ENCODE data around the gene CBX8.

CBX8 gene

DNA sequence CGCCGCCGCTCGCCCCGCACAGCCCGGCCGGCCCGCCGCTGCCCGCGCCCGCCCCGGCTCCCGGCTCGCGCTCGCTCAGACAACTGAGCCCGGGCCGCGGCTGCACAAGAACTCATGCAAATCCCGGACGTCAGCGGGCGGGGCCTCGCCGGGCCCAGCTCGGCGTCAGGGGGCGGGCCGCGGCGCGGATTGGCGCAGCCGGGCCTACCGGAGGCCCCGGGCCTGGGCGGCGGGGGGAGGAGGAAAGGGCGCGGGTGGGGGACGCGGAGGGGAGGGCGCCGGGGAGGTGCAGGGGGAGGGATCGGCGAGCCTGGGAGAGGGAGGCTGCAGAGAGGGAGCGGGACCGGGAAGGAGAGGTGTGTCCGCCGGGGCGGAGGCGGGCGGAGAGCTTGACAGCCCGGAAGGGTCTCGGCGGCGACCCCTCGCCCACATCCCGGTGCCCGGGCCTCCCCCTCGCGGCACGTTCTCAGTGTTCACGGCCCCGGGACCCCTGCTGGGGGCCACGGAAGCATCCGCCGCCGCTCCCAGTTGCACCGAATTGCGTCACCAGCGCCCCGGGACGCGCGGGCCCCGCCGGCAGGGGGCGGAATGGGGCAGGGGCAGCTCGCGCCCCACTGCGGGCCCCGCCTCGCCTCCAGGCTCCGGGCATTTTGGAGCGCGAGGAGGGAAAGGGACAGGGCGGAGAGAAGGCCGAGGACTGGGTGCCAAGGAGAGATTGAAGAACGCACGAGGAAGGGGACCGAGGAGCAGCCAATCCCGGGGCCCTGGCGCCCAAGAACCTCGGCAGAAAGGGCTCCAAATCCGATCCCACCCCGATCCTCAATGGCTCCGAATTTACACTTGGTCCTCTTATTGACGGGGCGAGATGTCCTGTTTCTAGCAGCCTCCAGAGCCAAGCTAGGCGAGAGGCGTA is 42.7 kb upstream of the CBX8 start, which contains the start of gene CBX4:
TSS of gene CBX4 (minus strand) at position 85 of the 913 bp plus-strand sequence. CDS start 189 bp downstream, outside the sequence.
- peaks cover 22% of the 10 kb centered on the region for H3K36me3 ChIP-seq
- peak within 1 kb of the TSS; percentile 95 for H3K27ac ChIP-seq
- H3K9me3 ChIP-seq, result no peaks in the 10 kb centered on the region
- peak within 1 kb of the TSS; percentile 97 to 99 for H3K4me3 ChIP-seq (ENCODE audit: low read depth in 1 of 2, low read length in 1 of 2)
- peaks cover 51% of the 10 kb centered on the region for H3K27me3 ChIP-seq
- H3K4me1 ChIP-seq (ENCODE audit: control insufficient read depth in 1 of 2, insufficient read depth in 1 of 2, low read depth in 1 of 2, low read length in 1 of 2), result peaks cover 74% of the 10 kb centered on the region in 2 experiments
- TF ChIP-seq, protein P1, sequence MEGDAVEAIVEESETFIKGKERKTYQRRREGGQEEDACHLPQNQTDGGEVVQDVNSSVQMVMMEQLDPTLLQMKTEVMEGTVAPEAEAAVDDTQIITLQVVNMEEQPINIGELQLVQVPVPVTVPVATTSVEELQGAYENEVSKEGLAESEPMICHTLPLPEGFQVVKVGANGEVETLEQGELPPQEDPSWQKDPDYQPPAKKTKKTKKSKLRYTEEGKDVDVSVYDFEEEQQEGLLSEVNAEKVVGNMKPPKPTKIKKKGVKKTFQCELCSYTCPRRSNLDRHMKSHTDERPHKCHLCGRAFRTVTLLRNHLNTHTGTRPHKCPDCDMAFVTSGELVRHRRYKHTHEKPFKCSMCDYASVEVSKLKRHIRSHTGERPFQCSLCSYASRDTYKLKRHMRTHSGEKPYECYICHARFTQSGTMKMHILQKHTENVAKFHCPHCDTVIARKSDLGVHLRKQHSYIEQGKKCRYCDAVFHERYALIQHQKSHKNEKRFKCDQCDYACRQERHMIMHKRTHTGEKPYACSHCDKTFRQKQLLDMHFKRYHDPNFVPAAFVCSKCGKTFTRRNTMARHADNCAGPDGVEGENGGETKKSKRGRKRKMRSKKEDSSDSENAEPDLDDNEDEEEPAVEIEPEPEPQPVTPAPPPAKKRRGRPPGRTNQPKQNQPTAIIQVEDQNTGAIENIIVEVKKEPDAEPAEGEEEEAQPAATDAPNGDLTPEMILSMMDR (IDR thresholded peaks at IDR 0.05), result peak; percentile 81

GRCh38 chr17:79838522-79839274 is 41.8 kb upstream of the CBX8 start:
- Histone ChIP-seq H3K27me3 (peaks cover 42% of the 10 kb centered on the region), H3K27ac (peak overlapping the region; percentile 95), H3K4me3 (ENCODE audit: low read depth in 1 of 2, low read length in 1 of 2) (peak overlapping the region; percentile 87 to 99), H3K9me3 (no peaks in the 10 kb centered on the region), H3K36me3 (peaks cover 31% of the 10 kb centered on the region), H3K4me1 (ENCODE audit: control insufficient read depth in 1 of 2, insufficient read depth in 1 of 2, low read depth in 1 of 2, low read length in 1 of 2) (peaks cover 65 to 66% of the 10 kb centered on the region in 2 experiments)
- TF ChIP-seq, protein P1 (IDR thresholded peaks at IDR 0.05), result no peak

GRCh38 chr17:79837888-79838521 is 41.1 kb upstream of the CBX8 start:
- peak overlapping the region; percentile 87 to 99 for H3K4me3 ChIP-seq (ENCODE audit: low read depth in 1 of 2, low read length in 1 of 2)
- peaks cover 62 to 66% of the 10 kb centered on the region in 2 experiments for H3K4me1 ChIP-seq (ENCODE audit: control insufficient read depth in 1 of 2, insufficient read depth in 1 of 2, low read depth in 1 of 2, low read length in 1 of 2)

DNA sequence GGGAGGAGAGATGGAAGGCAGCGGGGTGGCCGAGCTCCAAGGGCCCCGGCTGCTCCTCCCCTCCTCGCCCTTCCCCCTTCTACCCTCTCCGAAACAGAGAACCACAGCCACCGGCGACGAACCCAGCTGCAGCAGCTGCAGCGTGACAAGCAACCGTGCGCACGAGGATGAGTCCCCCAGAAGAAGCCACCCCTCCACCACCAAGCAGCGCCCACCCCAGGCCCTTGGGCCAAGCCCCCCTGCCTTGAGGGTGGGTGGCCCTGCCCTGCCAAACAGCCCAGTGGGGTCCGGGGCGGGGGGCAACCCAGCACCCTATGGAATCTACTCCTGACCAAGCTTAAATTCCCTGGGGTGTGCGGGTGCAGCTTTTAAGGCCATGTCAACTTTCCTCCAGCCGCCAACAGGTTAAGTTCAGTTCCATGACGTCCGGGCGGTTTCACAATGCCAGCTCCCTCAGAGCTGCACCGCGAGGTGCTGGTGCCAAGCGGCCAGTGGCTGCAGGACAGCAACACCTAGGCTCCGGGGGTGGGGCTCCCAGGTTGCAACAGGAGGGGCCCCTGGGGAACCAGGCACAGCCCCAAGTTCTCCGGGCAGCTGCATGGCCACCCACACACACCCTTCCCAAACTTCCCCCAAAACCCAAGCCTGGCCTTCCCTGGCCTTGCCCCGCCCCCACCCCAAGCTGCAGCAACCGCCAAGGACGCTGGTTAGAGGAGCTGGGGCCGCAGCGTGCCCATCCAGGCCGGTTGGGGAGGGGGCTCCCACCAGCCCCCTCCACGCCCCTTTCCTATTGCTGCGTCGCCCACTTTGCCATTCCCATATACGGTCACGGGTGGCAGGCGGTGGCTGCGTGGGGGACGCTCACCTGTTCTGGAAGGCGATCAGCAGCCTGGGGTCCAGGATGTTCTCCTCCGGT is 40.4 kb upstream of the CBX8 start:
- Histone ChIP-seq H3K4me1 (ENCODE audit: control insufficient read depth in 1 of 2, insufficient read depth in 1 of 2, low read depth in 1 of 2, low read length in 1 of 2) (peaks cover 61 to 62% of the 10 kb centered on the region in 2 experiments), H3K4me3 (ENCODE audit: low read depth in 1 of 2, low read length in 1 of 2) (peak overlapping the region; percentile 87 to 99), H3K27me3 (peaks cover 35% of the 10 kb centered on the region), H3K36me3 (peaks cover 42% of the 10 kb centered on the region), H3K9me3 (no peaks in the 10 kb centered on the region), H3K27ac (peak overlapping the region; percentile 95)
- TF ChIP-seq, protein P1 (IDR thresholded peaks at IDR 0.05), result peak; percentile 68

More at GRCh38 chr17:79837888-79838521, 41.1 kb upstream of the CBX8 start:
- H3K36me3 ChIP-seq, result peaks cover 38% of the 10 kb centered on the region
- peak overlapping the region; percentile 95 for H3K27ac ChIP-seq
- TF ChIP-seq, protein P1 (IDR thresholded peaks at IDR 0.05), result no peak
- H3K27me3 ChIP-seq, result peaks cover 35% of the 10 kb centered on the region
- no peaks in the 10 kb centered on the region for H3K9me3 ChIP-seq

Data from neutrophil (primary cell).